CD4-positive, alpha-beta memory T cell (primary cell): ENCODE data around the gene FFAR1. TPM values are rescaled to one million over a fixed set of nuclear protein-coding genes. Genes with fewer than 3 reads are reported as not detected.
A peak's percentile ranks its signal among the peaks of the same experiment; 100 is the strongest.
"Not testable (repeated sequence)": the region's sequence is repeated elsewhere in the genome, so short reads cannot be mapped to it uniquely, and the experiment has no call there.

Experiments
- CTCF ChIA-PET: fragments of 350-600 bp; sonication (Branson Sonifier 250); formaldehyde crosslinking; loops from one replicate; lab custom pipeline; 2021; ENCODE audit warnings: inconsistent platforms; ENCODE audit not compliant: partially characterized antibody; lab: Charles Lee
- POLR2A ChIA-PET: fragments of 350-600 bp; sonication (Branson Sonifier 250); formaldehyde crosslinking; loops from one replicate; lab custom pipeline; 2021; ENCODE audit not compliant: partially characterized antibody; lab: Charles Lee
- DNase-seq, 5 donors: peaks; one replicate each; pipeline versions ENCODE4 v3.0.0 to v3.0.0-alpha.2; 2020 to 2022; ENCODE audit warnings: mixed read lengths in 1 of 5
- H3K27ac ChIP-seq: one replicate; pipeline ENCODE4 v1.7.0; 2013; ENCODE audit warnings: low read depth, low read length
- H3K27me3 ChIP-seq: 2 replicates; pipeline ENCODE4 v1.7.0; 2013; ENCODE audit warnings: mild to moderate bottlenecking, low read length, moderate library complexity; ENCODE audit not compliant: insufficient read depth
- H3K36me3 ChIP-seq: 2 replicates; pipeline ENCODE4 v1.7.0; 2013; ENCODE audit warnings: mild to moderate bottlenecking, low read length, moderate library complexity; ENCODE audit not compliant: insufficient read depth
- H3K4me1 ChIP-seq: 2 replicates; pipeline ENCODE4 v1.7.0; 2013; ENCODE audit warnings: mild to moderate bottlenecking, low read length, moderate library complexity; ENCODE audit not compliant: insufficient read depth
- H3K4me3 ChIP-seq, 2 donors: one replicate each; pipeline ENCODE4 v1.7.0; 2013; ENCODE audit warnings: low read length in 2 of 2, mild to moderate bottlenecking in 1 of 2
- H3K9me3 ChIP-seq, 2 donors: one replicate each; pipeline ENCODE4 v1.7.0; 2013; ENCODE audit warnings: low read length in 2 of 2, control low read depth in 1 of 2; ENCODE audit not compliant: control insufficient read depth in 1 of 2
- H3K27ac Mint-ChIP-seq, 7 donors: one replicate each; pipeline ENCODE4 v1.8.0; 2020 to 2021; ENCODE audit warnings: mixed read lengths in 7 of 7, mild to moderate bottlenecking in 6 of 7, inconsistent platforms in 3 of 7, moderate library complexity in 3 of 7
- H3K27me3 Mint-ChIP-seq, 2 donors: one replicate each; pipeline ENCODE4 v1.8.0; 2020 to 2021; ENCODE audit warnings: mixed read lengths in 2 of 2
- H3K36me3 Mint-ChIP-seq, 2 donors: one replicate each; pipeline ENCODE4 v1.8.0; 2020 to 2021; ENCODE audit warnings: mixed read lengths in 2 of 2, inconsistent platforms in 1 of 2, mild to moderate bottlenecking in 1 of 2
- H3K4me1 Mint-ChIP-seq, 4 donors: one replicate each; pipeline ENCODE4 v1.8.0; 2020 to 2021; ENCODE audit warnings: mixed read lengths in 4 of 4, mild to moderate bottlenecking in 1 of 4
- H3K4me3 Mint-ChIP-seq, 8 donors: one replicate each; pipeline ENCODE4 v1.8.0; 2020 to 2021; ENCODE audit warnings: mixed read lengths in 8 of 8, mild to moderate bottlenecking in 7 of 8, moderate library complexity in 6 of 8, inconsistent platforms in 3 of 8
- H3K9me3 Mint-ChIP-seq, 8 donors: one replicate each; pipeline ENCODE4 v1.8.0; 2020 to 2021; ENCODE audit warnings: mixed read lengths in 8 of 8, mild to moderate bottlenecking in 5 of 8, inconsistent platforms in 3 of 8, moderate library complexity in 1 of 8
- intact Hi-C: fragments of 100-400 bp; cut with micrococcal nuclease; formaldehyde crosslinking; loops from one replicate; pipeline ENCODE4 v1.15.1; 2023
- polyA plus RNA-seq, 2 donors: library from polyadenylated mRNA; unstranded; fragments of 300-500 nt; fragmentation: Illumina TruSeq; gene quantifications; one replicate each; pipeline ENCODE4 v1.2.3, GENCODE V29; 2021
- total RNA-seq, 2 experiments: library from RNA; stranded (reverse); gene quantifications; one replicate each; pipeline ENCODE4 v1.2.3, GENCODE V29; 2021

FFAR1 gene
- total and polyA plus RNA-seq, 4 experiments from 2014 or later = not detected

GRCh38 chr19:35370722-35371121, 23.0 kb downstream of the FFAR1 start, which contains the start of gene GPR42:
Gene GPR42, plus strand, starts transcription at chr19:35371068. Its CDS starts 292 bp downstream, at chr19:35371360.
- Mint-ChIP-seq H3K36me3 (no peaks in the 10 kb centered on the region), H3K4me1 (peaks cover 0 to 7% (median under 1%) of the 10 kb centered on the region in 4 donors), H3K4me3 (no peak within 1 kb of the TSS), H3K9me3 (no peaks in the 10 kb centered on the region), H3K27ac (no peak within 1 kb of the TSS), H3K27me3 (peaks cover 0 to 2% of the 10 kb centered on the region in 2 donors)
- Histone ChIP-seq H3K4me3 (no peak within 1 kb of the TSS), H3K9me3 (no peaks in the 10 kb centered on the region), H3K27ac (no peak within 1 kb of the TSS), H3K36me3 (no peaks in the 10 kb centered on the region), H3K4me1 (no peaks in the 10 kb centered on the region), H3K27me3 (no peaks in the 10 kb centered on the region)
- ChIA-PET POLR2A (no interaction called here), CTCF (no interaction called here)
- intact Hi-C loops = no loop called here
- no peak for DNase-seq

GRCh38 chr19:35373492-35373891, 25.8 kb downstream of the FFAR1 start:
- peaks cover 0 to 3% (median 0%) of the 10 kb centered on the region in 8 donors for H3K9me3 Mint-ChIP-seq
- CTCF ChIA-PET = no interaction called here
- POLR2A ChIA-PET = no interaction called here
- no peak for DNase-seq
- Histone ChIP-seq H3K4me3 (no peak overlapping the region), H3K9me3 (no peaks in the 10 kb centered on the region), H3K27me3 (no peaks in the 10 kb centered on the region), H3K27ac (no peak overlapping the region), H3K4me1 (no peaks in the 10 kb centered on the region), H3K36me3 (no peaks in the 10 kb centered on the region)
- no peak overlapping the region for H3K4me3 Mint-ChIP-seq
- H3K27me3 Mint-ChIP-seq = peaks cover 1 to 6% of the 10 kb centered on the region in 2 donors
- intact Hi-C loops = no loop called here
- peaks cover 1 to 11% (median 3%) of the 10 kb centered on the region in 4 donors for H3K4me1 Mint-ChIP-seq
- H3K36me3 Mint-ChIP-seq = no peaks in the 10 kb centered on the region
- H3K27ac Mint-ChIP-seq = no peak overlapping the region

GRCh38 chr19:35374031-35374430, 26.3 kb downstream of the FFAR1 start:
- DNase-seq, H3K36me3 ChIP-seq, H3K4me1 ChIP-seq, H3K36me3 Mint-ChIP-seq, H3K9me3 Mint-ChIP-seq, H3K9me3 ChIP-seq, POLR2A ChIA-PET, H3K27me3 Mint-ChIP-seq, H3K27ac ChIP-seq, H3K27me3 ChIP-seq, H3K4me3 Mint-ChIP-seq, intact Hi-C loops, H3K4me3 ChIP-seq: not testable (repeated sequence)
- CTCF ChIA-PET = interaction anchor here (0.7 kb wide), 1 partner anchor 288 kb away, joined by 3 read pairs; no protein-coding TSS in a partner anchor
- Mint-ChIP-seq H3K4me1 (peaks cover 1 to 11% (median 3%) of the 10 kb centered on the region in 4 donors), H3K27ac (peak overlapping the region in 1 of 7 donors; percentile 65)

- Histone ChIP-seq H3K4me1 (no peaks in the 10 kb centered on the region), H3K36me3 (no peaks in the 10 kb centered on the region), H3K27ac (no peak overlapping the region), H3K27me3 (no peaks in the 10 kb centered on the region), H3K4me3 (no peak overlapping the region), H3K9me3 (no peaks in the 10 kb centered on the region)
- Mint-ChIP-seq H3K36me3 (no peaks in the 10 kb centered on the region), H3K4me1 (peaks cover 1 to 11% (median 3%) of the 10 kb centered on the region in 4 donors), H3K27ac (peak overlapping the region in 1 of 7 donors; percentile 68), H3K4me3 (no peak overlapping the region), H3K9me3 (peaks cover 0 to 6% (median 0%) of the 10 kb centered on the region in 8 donors), H3K27me3 (peaks cover 3 to 8% of the 10 kb centered on the region in 2 donors)
- intact Hi-C loops = no loop called here
- CTCF ChIA-PET = no interaction called here
- POLR2A ChIA-PET = no interaction called here
- DNase-seq = no peak
These were observed 28.0 kb downstream of the FFAR1 start for GRCh38 chr19:35375505-35376307.

GRCh38 chr19:35377656-35378055, 30.0 kb downstream of the FFAR1 start:
- Mint-ChIP-seq H3K4me3 (no peak overlapping the region), H3K4me1 (peaks cover 1 to 11% (median 3%) of the 10 kb centered on the region in 4 donors), H3K27ac (no peak overlapping the region), H3K36me3 (no peaks in the 10 kb centered on the region), H3K27me3 (peaks cover 6 to 14% of the 10 kb centered on the region in 2 donors), H3K9me3 (peaks cover 0 to 6% (median 0%) of the 10 kb centered on the region in 8 donors)
- Histone ChIP-seq H3K27me3 (no peaks in the 10 kb centered on the region), H3K4me1 (no peaks in the 10 kb centered on the region), H3K4me3 (no peak overlapping the region), H3K9me3 (no peaks in the 10 kb centered on the region), H3K27ac (no peak overlapping the region), H3K36me3 (no peaks in the 10 kb centered on the region)
- ChIA-PET POLR2A (no interaction called here), CTCF (no interaction called here)
- intact Hi-C loops = no loop called here
- no peak for DNase-seq

- Mint-ChIP-seq H3K4me1 (peaks cover 1 to 11% (median 3%) of the 10 kb centered on the region in 4 donors), H3K4me3 (no peak overlapping the region), H3K27ac (no peak overlapping the region), H3K27me3 (peaks cover 6 to 14% of the 10 kb centered on the region in 2 donors), H3K36me3 (no peaks in the 10 kb centered on the region), H3K9me3 (peaks cover 0 to 6% (median 0%) of the 10 kb centered on the region in 8 donors)
- H3K27me3 ChIP-seq = no peaks in the 10 kb centered on the region
- H3K4me1 ChIP-seq = no peaks in the 10 kb centered on the region
- DNase-seq = no peak
- ChIA-PET CTCF (no interaction called here), POLR2A (no interaction called here)
- no peaks in the 10 kb centered on the region for H3K36me3 ChIP-seq
- no peaks in the 10 kb centered on the region for H3K9me3 ChIP-seq
- intact Hi-C loops = no loop called here
- no peak overlapping the region for H3K4me3 ChIP-seq
- no peak overlapping the region for H3K27ac ChIP-seq
These were observed 30.7 kb downstream of the FFAR1 start for GRCh38 chr19:35378356-35378755.

- H3K27ac ChIP-seq, intact Hi-C loops: not testable (repeated sequence)
These were observed 31.8 kb downstream of the FFAR1 start for GRCh38 chr19:35379545-35379944.

More at GRCh38 chr19:35379545-35379944, 31.8 kb downstream of the FFAR1 start:
- H3K4me3 Mint-ChIP-seq, H3K36me3 Mint-ChIP-seq, H3K9me3 Mint-ChIP-seq, H3K4me1 ChIP-seq, H3K27ac Mint-ChIP-seq, H3K4me3 ChIP-seq, POLR2A ChIA-PET, CTCF ChIA-PET, H3K9me3 ChIP-seq, DNase-seq, H3K36me3 ChIP-seq, H3K27me3 ChIP-seq: not testable (repeated sequence)
- Mint-ChIP-seq H3K27me3 (peaks cover 6 to 18% of the 10 kb centered on the region in 2 donors), H3K4me1 (peaks cover 1 to 11% (median 3%) of the 10 kb centered on the region in 4 donors)
